Naive thymus-derived CD8-positive, alpha-beta T cell (primary cell): ENCODE data around the gene KLHDC8A. TPM values are rescaled to one million over a fixed set of nuclear protein-coding genes. Genes with fewer than 3 reads are reported as not detected.

Experiments
- ATAC-seq, 2 donors: fragments of 150-1000 bp; cut with Tn5 transposase in 1 of 2; sonication (Bioruptor Pico), chemical (Tn5 transposase) in 1 of 2; 1 replicate in 1 of 2; 2 replicates in 1 of 2; pipeline ENCODE4 v1.10.0; 2021; ENCODE audit warnings: mild to moderate bottlenecking in 2 of 2, moderate library complexity in 2 of 2
- POLR2A ChIA-PET: fragments of 350-600 bp; sonication (Branson Sonifier 250); formaldehyde crosslinking; loops from one replicate; lab custom pipeline; 2021; ENCODE audit warnings: antibody characterized with exemption; lab: Charles Lee
- DNase-seq, 10 donors: peaks; one replicate each; pipeline versions ENCODE4 v3.0.0 to v3.0.0-alpha.2; 2020 to 2022
- H3K27ac Mint-ChIP-seq, 10 donors: one replicate each; pipeline ENCODE4 v1.8.0; 2020 to 2022; ENCODE audit warnings: mild to moderate bottlenecking in 10 of 10, mixed read lengths in 10 of 10, moderate library complexity in 4 of 10, inconsistent platforms in 1 of 10
- H3K27me3 Mint-ChIP-seq, 5 donors: one replicate each; pipeline ENCODE4 v1.8.0; 2021 to 2022; ENCODE audit warnings: mixed read lengths in 5 of 5
- H3K36me3 Mint-ChIP-seq, 3 donors: one replicate each; pipeline ENCODE4 v1.8.0; 2020 to 2022; ENCODE audit warnings: mixed read lengths in 3 of 3, mild to moderate bottlenecking in 2 of 3, inconsistent platforms in 1 of 3
- H3K4me1 Mint-ChIP-seq, 4 donors: one replicate each; pipeline ENCODE4 v1.8.0; 2021 to 2022; ENCODE audit warnings: mixed read lengths in 4 of 4
- H3K4me3 Mint-ChIP-seq, 10 donors: one replicate each; pipeline ENCODE4 v1.8.0; 2020 to 2022; ENCODE audit warnings: mild to moderate bottlenecking in 10 of 10, mixed read lengths in 10 of 10, moderate library complexity in 6 of 10, inconsistent platforms in 1 of 10
- H3K9me3 Mint-ChIP-seq, 9 donors: one replicate each; pipeline ENCODE4 v1.8.0; 2020 to 2022; ENCODE audit warnings: mixed read lengths in 9 of 9, mild to moderate bottlenecking in 3 of 9, inconsistent platforms in 1 of 9, moderate library complexity in 1 of 9
- polyA plus RNA-seq, 3 donors: library from polyadenylated mRNA; unstranded; fragments of 300-500 nt; fragmentation: Illumina TruSeq; gene quantifications; one replicate each; pipeline ENCODE4 v1.2.3, GENCODE V29; 2021
- total RNA-seq, 8 experiments: library from RNA in 2 of 8; stranded (reverse) in 2 of 8; gene quantifications; one replicate each; pipeline ENCODE4 v1.2.3 and lab custom pipeline; 2021 to 2026

KLHDC8A gene
- total and polyA plus RNA-seq, 5 experiments from 2014 or later = not detected

GRCh38 chr1:205337481-205337880 is 19.2 kb downstream of the KLHDC8A start:
- Mint-ChIP-seq H3K4me1 (peaks cover 1 to 8% (median 4%) of the 10 kb centered on the region in 4 donors), H3K9me3 (no peaks in the 10 kb centered on the region), H3K27ac (no peak overlapping the region), H3K27me3 (peaks cover 3 to 6% (median 4%) of the 10 kb centered on the region in 5 donors), H3K4me3 (no peak overlapping the region), H3K36me3 (no peaks in the 10 kb centered on the region)
- POLR2A ChIA-PET = no interaction called here
- DNase-seq = no peak
- ATAC-seq = no peak

DNA sequence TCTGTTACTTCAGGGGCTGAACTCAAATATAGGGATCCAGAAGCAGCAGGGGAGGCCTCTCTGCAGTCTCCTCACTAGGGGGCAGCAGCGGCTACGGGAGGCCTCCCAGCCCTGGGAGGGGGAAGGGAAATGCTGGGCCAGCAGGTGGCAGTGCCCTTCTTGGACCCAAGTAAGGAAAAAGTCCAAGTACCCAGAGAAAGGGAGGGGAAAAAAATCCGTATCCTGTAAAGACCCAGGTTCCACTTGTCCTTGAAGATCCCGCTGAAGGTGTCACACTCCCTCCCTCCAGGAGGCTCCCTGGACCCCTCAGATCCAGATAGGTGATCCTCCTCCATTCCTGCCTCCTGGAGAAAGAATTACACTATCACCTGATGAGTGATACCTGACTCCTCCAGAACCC is 21.0 kb downstream of the KLHDC8A start:
- Mint-ChIP-seq H3K36me3 (no peaks in the 10 kb centered on the region), H3K27ac (peak overlapping the region in 1 of 10 donors; percentile 25), H3K9me3 (no peaks in the 10 kb centered on the region), H3K4me1 (peaks cover 0 to 5% (median 2%) of the 10 kb centered on the region in 4 donors), H3K27me3 (peaks cover 0 to 1% (median 0%) of the 10 kb centered on the region in 5 donors), H3K4me3 (no peak overlapping the region)
- ATAC-seq (peak; percentile 91 to 99), DNase-seq (peak; percentile 58 to 85 (median 71))
- POLR2A ChIA-PET = interaction anchor here (2.2 kb wide), 1 partner anchor 62 kb away, joined by 11 read pairs; no protein-coding TSS in a partner anchor

DNA sequence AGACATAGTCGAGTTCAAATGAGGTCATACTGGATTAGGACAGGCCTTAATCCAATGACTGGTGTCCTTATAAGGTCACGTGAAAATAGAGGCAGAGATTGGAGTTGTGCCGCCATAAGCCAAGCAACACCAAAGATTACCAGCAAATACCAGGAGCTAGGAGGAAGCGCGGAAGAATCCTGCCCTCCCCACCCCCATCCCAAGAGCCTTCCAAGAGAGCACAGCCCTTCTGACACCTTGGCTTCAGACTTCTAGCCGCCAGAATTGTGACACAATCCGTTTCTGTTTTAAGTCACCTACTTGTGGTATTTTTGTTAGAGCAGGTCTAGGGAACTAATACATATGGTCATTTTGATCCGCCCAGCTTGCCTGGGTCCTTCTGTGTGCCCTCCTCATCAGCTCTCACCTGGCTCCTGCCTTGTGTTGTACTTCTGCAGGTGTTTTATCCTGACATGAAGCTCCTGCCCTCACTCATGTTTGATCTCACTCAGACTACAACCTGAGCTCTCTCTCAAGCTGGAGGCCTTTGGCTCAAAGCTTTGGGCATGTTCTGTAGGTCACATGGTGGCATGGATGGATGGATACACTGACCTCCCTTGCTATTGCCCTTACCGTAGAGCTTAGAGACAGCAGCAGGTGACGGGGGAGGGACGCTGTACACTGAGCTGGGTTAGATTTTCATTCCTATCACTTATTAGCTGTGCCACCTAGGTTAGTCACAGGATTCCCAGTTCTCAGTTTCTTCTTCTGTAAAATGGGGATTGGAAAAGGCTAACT is 24.5 kb downstream of the KLHDC8A start:
- Mint-ChIP-seq H3K4me3 (no peak overlapping the region), H3K9me3 (no peaks in the 10 kb centered on the region), H3K4me1 (peaks cover 0 to 5% (median 2%) of the 10 kb centered on the region in 4 donors), H3K27ac (peak overlapping the region in 1 of 10 donors; percentile 9), H3K27me3 (peaks cover 0 to 8% (median 0%) of the 10 kb centered on the region in 5 donors), H3K36me3 (no peaks in the 10 kb centered on the region)
- no peak for DNase-seq
- ATAC-seq = no peak
- POLR2A ChIA-PET = interaction anchor here (22.9 kb wide), 1 partner anchor 57 kb away, joined by 590 read pairs; no protein-coding TSS in a partner anchor

GRCh38 chr1:205330150-205330549 is 26.6 kb downstream of the KLHDC8A start:
- DNase-seq = no peak
- Mint-ChIP-seq H3K4me3 (no peak overlapping the region), H3K36me3 (no peaks in the 10 kb centered on the region), H3K27ac (no peak overlapping the region), H3K4me1 (peaks cover 4 to 8% (median 6%) of the 10 kb centered on the region in 4 donors), H3K9me3 (no peaks in the 10 kb centered on the region), H3K27me3 (peaks cover 0 to 11% (median 2%) of the 10 kb centered on the region in 5 donors)
- ATAC-seq = no peak
- POLR2A ChIA-PET = interaction anchor here (22.9 kb wide), 1 partner anchor 55 kb away, joined by 590 read pairs; no protein-coding TSS in a partner anchor

- H3K27me3 Mint-ChIP-seq = peaks cover 0 to 11% (median 2%) of the 10 kb centered on the region in 5 donors
- H3K4me1 Mint-ChIP-seq = peaks cover 9 to 13% (median 11%) of the 10 kb centered on the region in 4 donors
- DNase-seq (no peak), ATAC-seq (no peak)
- H3K36me3 Mint-ChIP-seq = no peaks in the 10 kb centered on the region
- POLR2A ChIA-PET = interaction anchor here (1.1 to 22.9 kb wide), 2 partner anchors 11 to 55 kb away, joined by 3 to 590 read pairs; no protein-coding TSS in a partner anchor
- no peak overlapping the region for H3K27ac Mint-ChIP-seq
- H3K9me3 Mint-ChIP-seq = no peaks in the 10 kb centered on the region
- H3K4me3 Mint-ChIP-seq = no peak overlapping the region
Observed at GRCh38 chr1:205329719-205330118, 27.0 kb downstream of the KLHDC8A start.

DNA sequence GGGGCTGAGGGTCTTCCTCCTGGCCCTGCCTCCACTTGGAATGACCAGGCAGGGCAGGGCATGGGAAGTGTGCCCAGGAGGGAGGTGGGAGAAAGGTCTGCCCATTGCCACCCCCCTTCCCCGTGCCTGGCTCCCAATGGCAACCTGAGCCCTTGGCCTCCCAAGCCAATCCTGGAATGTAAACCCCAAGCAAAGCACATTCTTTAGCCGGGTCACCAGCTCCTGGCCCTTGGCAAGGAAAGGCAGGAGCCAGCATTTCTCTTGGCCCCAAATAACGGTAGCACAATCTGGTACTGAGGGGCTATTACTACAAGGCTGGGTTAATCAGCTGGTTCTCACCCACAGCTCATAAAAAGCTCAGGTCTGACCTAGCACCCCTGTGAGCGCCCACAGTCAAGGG is 28.2 kb downstream of the KLHDC8A start:
- Mint-ChIP-seq H3K4me3 (no peak overlapping the region), H3K9me3 (no peaks in the 10 kb centered on the region)
- POLR2A ChIA-PET = interaction anchor here (22.9 kb wide), 1 partner anchor 53 kb away, joined by 590 read pairs; no protein-coding TSS in a partner anchor

GRCh38 chr1:205326812-205327466 is 29.8 kb downstream of the KLHDC8A start:
- POLR2A ChIA-PET = interaction anchor here (20.8 to 22.9 kb wide), 2 partner anchors 30 to 52 kb away, joined by 259 to 590 read pairs; no protein-coding TSS in a partner anchor
- Mint-ChIP-seq H3K27ac (no peak overlapping the region), H3K9me3 (no peaks in the 10 kb centered on the region), H3K36me3 (no peaks in the 10 kb centered on the region), H3K4me1 (peaks cover 17 to 34% (median 34%) of the 10 kb centered on the region in 4 donors), H3K27me3 (peaks cover 0 to 11% (median 2%) of the 10 kb centered on the region in 5 donors), H3K4me3 (no peak overlapping the region)
- no peak for ATAC-seq
- no peak for DNase-seq

More for the DNA sequence above, 28.2 kb downstream of the KLHDC8A start:
- Mint-ChIP-seq H3K27ac (no peak overlapping the region), H3K27me3 (peaks cover 0 to 11% (median 2%) of the 10 kb centered on the region in 5 donors), H3K36me3 (no peaks in the 10 kb centered on the region), H3K4me1 (peaks cover 14 to 23% (median 21%) of the 10 kb centered on the region in 4 donors)
- no peak for DNase-seq
- ATAC-seq = no peak

- Mint-ChIP-seq H3K4me3 (peak overlapping the region in 7 of 10 donors; percentile 11 to 49 (median 23)), H3K27me3 (peaks cover 0 to 7% (median 2%) of the 10 kb centered on the region in 5 donors), H3K27ac (peak overlapping the region in 9 of 10 donors; percentile 11 to 81 (median 57)), H3K9me3 (peaks cover 0 to 5% (median 0%) of the 10 kb centered on the region in 9 donors), H3K36me3 (peaks cover 6 to 11% (median 11%) of the 10 kb centered on the region in 3 donors), H3K4me1 (peaks cover 20 to 43% (median 38%) of the 10 kb centered on the region in 4 donors)
- no peak for ATAC-seq
- peak in 9 of 10 donors; percentile 34 to 75 (median 57) for DNase-seq
- POLR2A ChIA-PET = interaction anchor here (0.8 to 22.9 kb wide), 10 partner anchors 9 to 199 kb away, joined by 3 to 590 read pairs (median 7); no protein-coding TSS in a partner anchor
Observed at GRCh38 chr1:205325334-205325884, 31.3 kb downstream of the KLHDC8A start.

- DNase-seq = no peak
- Mint-ChIP-seq H3K4me3 (peak overlapping the region in 5 of 10 donors; percentile 13 to 61 (median 42)), H3K9me3 (peaks cover 0 to 7% (median 0%) of the 10 kb centered on the region in 9 donors), H3K27me3 (peaks cover 0 to 7% (median 2%) of the 10 kb centered on the region in 5 donors), H3K36me3 (peaks cover 8 to 12% (median 12%) of the 10 kb centered on the region in 3 donors), H3K27ac (peak overlapping the region in 7 of 10 donors; percentile 11 to 81 (median 49)), H3K4me1 (peaks cover 20 to 49% (median 39%) of the 10 kb centered on the region in 4 donors)
- ATAC-seq = no peak
- POLR2A ChIA-PET = interaction anchor here (0.8 to 22.9 kb wide), 13 partner anchors 9 to 200 kb away, joined by 3 to 590 read pairs (median 4); partner anchors contain the start of gene TMCC2
Observed at GRCh38 chr1:205324781-205325180, 31.9 kb downstream of the KLHDC8A start.

- no peak for ATAC-seq
- Mint-ChIP-seq H3K27me3 (peaks cover 0 to 3% (median 0%) of the 10 kb centered on the region in 5 donors), H3K36me3 (peaks cover 10 to 16% (median 12%) of the 10 kb centered on the region in 3 donors), H3K4me1 (peaks cover 26 to 59% (median 46%) of the 10 kb centered on the region in 4 donors), H3K9me3 (peaks cover 0 to 10% (median 0%) of the 10 kb centered on the region in 9 donors), H3K27ac (peak overlapping the region in 7 of 10 donors; percentile 12 to 80 (median 65)), H3K4me3 (peak overlapping the region in 6 of 10 donors; percentile 18 to 56 (median 44))
- POLR2A ChIA-PET = interaction anchor here (1.3 to 22.9 kb wide), 8 partner anchors 10 to 162 kb away, joined by 3 to 590 read pairs (median 14); partner anchors contain the start of gene TMCC2
- no peak for DNase-seq
Observed at GRCh38 chr1:205323794-205324193, 32.9 kb downstream of the KLHDC8A start.

GRCh38 chr1:205321959-205322283 is 34.8 kb downstream of the KLHDC8A start:
- Mint-ChIP-seq H3K4me1 (peaks cover 40 to 78% (median 65%) of the 10 kb centered on the region in 4 donors), H3K27me3 (peaks cover 0 to 2% (median 0%) of the 10 kb centered on the region in 5 donors), H3K9me3 (peaks cover 0 to 10% (median 0%) of the 10 kb centered on the region in 9 donors), H3K36me3 (peaks cover 12 to 23% (median 12%) of the 10 kb centered on the region in 3 donors), H3K4me3 (peak overlapping the region; percentile 92 to 100 (median 98)), H3K27ac (peak overlapping the region in 9 of 10 donors; percentile 61 to 98 (median 92))
- POLR2A ChIA-PET = interaction anchor here (1.5 to 22.9 kb wide), 6 partner anchors 8 to 47 kb away, joined by 4 to 590 read pairs (median 141); no protein-coding TSS in a partner anchor
- ATAC-seq = no peak
- no peak for DNase-seq
